Panc1 (cell line): ENCODE results near the gene MAL.

Source experiments
- POLR2AphosphoS5 ChIP-seq: IDR thresholded peaks from 2 replicates; pipeline ENCODE4 v1.6.1; 2012; ENCODE audit warnings: mild to moderate bottlenecking, low read depth, low read length, moderate library complexity
- SIN3A ChIP-seq: IDR thresholded peaks from 2 replicates; pipeline ENCODE4 v1.6.1; 2012; ENCODE audit warnings: low read depth, mild to moderate bottlenecking, low read length, moderate library complexity, borderline replicate concordance; ENCODE audit not compliant: insufficient read depth
- TCF7L2 ChIP-seq: IDR thresholded peaks from 2 replicates; pipeline ENCODE4 v1.6.1; 2011; ENCODE audit warnings: mild to moderate bottlenecking, low read depth, low read length, inconsistent platforms
- TF ChIP-seq, protein P1 (sequence below): fragments of 450-650 bp; IDR thresholded peaks from 2 replicates; pipeline ENCODE4 v1.5.1; 2017; ENCODE audit warnings: mild to moderate bottlenecking
- TF ChIP-seq, protein P2 (sequence below), 2 experiments: IDR thresholded peaks; 2 replicates each; pipeline ENCODE4 v1.6.1; 2011 to 2012; ENCODE audit warnings: low read depth in 2 of 2, control low read depth in 1 of 2, low read length in 1 of 2, mild to moderate bottlenecking in 1 of 2, moderate library complexity in 1 of 2; ENCODE audit not compliant: insufficient read depth in 1 of 2

GRCh38 chr2:95091885-95092555, 66.5 kb downstream of the MAL start:
- TF ChIP-seq POLR2AphosphoS5 (no peak), TCF7L2 (no peak), SIN3A (no peak)
- TF ChIP-seq, protein P1, sequence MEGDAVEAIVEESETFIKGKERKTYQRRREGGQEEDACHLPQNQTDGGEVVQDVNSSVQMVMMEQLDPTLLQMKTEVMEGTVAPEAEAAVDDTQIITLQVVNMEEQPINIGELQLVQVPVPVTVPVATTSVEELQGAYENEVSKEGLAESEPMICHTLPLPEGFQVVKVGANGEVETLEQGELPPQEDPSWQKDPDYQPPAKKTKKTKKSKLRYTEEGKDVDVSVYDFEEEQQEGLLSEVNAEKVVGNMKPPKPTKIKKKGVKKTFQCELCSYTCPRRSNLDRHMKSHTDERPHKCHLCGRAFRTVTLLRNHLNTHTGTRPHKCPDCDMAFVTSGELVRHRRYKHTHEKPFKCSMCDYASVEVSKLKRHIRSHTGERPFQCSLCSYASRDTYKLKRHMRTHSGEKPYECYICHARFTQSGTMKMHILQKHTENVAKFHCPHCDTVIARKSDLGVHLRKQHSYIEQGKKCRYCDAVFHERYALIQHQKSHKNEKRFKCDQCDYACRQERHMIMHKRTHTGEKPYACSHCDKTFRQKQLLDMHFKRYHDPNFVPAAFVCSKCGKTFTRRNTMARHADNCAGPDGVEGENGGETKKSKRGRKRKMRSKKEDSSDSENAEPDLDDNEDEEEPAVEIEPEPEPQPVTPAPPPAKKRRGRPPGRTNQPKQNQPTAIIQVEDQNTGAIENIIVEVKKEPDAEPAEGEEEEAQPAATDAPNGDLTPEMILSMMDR, result no peak
- TF ChIP-seq, protein P2, sequence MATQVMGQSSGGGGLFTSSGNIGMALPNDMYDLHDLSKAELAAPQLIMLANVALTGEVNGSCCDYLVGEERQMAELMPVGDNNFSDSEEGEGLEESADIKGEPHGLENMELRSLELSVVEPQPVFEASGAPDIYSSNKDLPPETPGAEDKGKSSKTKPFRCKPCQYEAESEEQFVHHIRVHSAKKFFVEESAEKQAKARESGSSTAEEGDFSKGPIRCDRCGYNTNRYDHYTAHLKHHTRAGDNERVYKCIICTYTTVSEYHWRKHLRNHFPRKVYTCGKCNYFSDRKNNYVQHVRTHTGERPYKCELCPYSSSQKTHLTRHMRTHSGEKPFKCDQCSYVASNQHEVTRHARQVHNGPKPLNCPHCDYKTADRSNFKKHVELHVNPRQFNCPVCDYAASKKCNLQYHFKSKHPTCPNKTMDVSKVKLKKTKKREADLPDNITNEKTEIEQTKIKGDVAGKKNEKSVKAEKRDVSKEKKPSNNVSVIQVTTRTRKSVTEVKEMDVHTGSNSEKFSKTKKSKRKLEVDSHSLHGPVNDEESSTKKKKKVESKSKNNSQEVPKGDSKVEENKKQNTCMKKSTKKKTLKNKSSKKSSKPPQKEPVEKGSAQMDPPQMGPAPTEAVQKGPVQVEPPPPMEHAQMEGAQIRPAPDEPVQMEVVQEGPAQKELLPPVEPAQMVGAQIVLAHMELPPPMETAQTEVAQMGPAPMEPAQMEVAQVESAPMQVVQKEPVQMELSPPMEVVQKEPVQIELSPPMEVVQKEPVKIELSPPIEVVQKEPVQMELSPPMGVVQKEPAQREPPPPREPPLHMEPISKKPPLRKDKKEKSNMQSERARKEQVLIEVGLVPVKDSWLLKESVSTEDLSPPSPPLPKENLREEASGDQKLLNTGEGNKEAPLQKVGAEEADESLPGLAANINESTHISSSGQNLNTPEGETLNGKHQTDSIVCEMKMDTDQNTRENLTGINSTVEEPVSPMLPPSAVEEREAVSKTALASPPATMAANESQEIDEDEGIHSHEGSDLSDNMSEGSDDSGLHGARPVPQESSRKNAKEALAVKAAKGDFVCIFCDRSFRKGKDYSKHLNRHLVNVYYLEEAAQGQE (IDR thresholded peaks at IDR 0.05; ENCODE audit: insufficient read depth in 1 of 2, low read depth in 2 of 2, low read length in 1 of 2), result no peak
